ENCODE measurements around the gene GNPTG.

GNPTG gene

DNA sequence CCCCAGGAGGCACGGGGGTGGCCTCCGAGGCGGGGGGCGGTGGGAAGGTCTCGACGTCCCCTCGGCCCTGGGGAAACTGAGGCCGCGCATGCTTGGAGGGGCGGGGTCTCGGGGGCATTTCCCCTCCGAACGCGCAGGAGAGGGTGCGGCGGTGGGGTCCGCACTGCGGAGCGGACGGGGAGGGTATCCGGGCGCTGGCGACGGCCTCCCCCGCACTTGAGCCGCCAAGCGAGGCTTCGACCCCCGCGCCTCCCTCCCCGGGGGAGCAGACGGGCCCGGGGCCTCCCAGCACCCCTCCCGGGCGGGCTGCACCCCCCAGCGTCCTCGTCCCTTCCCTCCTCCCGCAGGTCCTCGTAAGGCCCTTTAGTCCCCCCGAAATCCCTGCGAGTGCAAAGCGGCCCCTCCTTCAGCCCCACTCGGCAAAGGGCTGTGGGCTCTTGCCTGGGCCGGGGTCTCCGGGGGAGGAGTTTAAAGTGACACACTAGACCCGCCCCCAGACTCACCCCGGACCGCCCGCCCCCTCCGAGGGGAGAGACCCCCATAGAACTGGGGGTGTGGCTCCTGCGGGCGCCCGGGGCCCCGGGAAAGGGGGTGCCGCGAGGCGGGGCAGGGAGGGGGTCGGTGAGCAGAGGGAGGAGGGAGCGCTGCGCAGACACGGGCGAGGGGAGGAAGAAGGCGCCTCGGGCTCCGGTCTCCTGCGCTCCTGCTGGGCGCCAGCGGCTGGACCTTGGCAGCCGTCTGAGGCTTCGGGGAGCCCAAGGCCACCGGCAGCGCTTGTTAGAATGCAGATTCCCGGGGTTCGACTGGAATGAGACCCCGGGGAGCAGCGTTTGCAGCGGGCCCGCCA is 17.7 kb upstream of the GNPTG start:
- DNase-seq (ENCODE audit: low read depth in 2 of 2): no peak

DNA sequence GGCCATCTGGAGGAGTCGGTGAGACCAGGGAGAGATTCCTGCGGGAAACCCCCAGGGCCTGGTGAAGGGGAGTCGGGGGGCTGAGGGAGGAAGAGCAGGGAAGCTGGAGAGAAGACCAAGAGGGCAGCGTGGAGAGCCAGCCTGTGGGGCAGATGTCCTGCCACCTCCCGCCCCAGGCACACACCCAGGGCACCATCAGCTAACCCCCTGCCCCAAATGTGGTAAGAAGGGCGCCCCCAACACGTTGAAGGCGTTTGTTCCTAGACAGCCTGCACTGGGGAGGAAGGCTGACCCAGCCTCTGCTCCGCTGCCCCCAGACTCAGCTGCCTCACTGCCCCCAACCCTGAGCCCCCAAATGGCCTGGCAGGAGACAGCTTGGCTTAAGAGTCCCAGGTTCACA is 17.0 kb upstream of the GNPTG start:
- no peak for DNase-seq (ENCODE audit: low read depth in 2 of 2)

GRCh38 chr16:1335211-1335971 is 16.3 kb upstream of the GNPTG start:
- no peak for DNase-seq (ENCODE audit: low read depth in 2 of 2)

DNA sequence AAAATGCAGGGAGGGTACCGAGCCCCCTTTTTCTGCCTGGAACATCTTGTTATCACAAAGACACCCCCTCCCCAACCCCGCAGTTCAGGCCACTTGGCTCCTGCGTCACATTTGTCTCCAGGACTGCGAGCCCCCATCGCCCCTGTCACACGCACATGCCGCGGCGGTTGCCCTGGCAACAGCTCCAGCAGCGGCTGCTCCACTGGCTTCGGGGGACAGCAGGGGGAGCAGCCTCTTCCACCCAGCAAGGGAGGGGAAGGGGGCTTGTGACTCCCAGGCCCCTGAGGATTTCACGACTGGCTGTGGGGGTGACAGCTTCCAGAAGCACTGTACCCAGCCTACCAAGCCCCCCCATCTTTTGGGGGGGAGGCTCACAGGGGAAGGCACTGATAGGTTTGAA is 15.7 kb upstream of the GNPTG start:
- no peak for DNase-seq (ENCODE audit: low read depth in 2 of 2)

GRCh38 chr16:1336619-1337018 is 15.1 kb upstream of the GNPTG start:
- no peak for DNase-seq (ENCODE audit: low read depth in 2 of 2)

- DNase-seq (ENCODE audit: low read depth in 2 of 2): no peak
Measured at GRCh38 chr16:1337486-1337885, 14.2 kb upstream of the GNPTG start.

- no peak for DNase-seq (ENCODE audit: low read depth in 2 of 2)
Measured at GRCh38 chr16:1338119-1338730, 13.5 kb upstream of the GNPTG start.

- no peak for DNase-seq (ENCODE audit: low read depth in 2 of 2)
Measured at GRCh38 chr16:1338855-1339675, 12.7 kb upstream of the GNPTG start.

DNA sequence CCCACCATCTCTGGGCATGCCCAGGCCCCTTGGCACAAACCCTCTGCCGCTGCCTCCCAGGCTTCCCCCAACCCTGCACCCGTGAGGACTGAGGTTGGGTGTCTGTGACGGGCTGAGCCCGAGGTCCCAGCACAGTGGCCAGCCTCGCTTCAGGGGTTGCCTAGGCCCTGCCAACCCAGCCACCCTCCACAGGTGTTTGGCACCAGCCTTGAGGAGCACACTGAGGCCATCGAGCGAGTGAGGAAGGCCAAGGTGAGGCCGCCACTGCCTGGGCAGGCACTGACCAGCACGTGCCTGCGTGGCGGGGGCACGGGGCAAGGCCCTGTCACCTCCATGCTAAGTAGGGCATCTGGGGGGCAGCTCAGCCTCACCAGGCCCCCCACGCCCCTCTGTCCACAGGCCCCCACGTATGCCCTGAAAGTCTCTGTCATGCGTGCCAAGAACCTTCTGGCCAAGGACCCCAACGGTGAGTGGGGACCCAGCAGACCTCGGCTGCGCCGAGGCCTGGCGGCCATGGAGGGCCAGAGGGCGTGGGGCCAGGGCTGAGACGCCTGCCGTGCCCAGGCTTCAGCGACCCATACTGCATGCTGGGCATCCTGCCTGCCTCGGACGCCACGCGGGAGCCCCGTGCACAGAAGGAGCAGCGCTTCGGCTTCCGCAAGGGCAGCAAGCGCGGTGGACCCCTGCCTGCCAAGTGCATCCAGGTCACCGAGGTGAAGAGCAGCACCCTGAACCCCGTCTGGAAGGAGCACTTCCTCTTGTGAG is 10.8 kb upstream of the GNPTG start:
- no peak for DNase-seq (ENCODE audit: low read depth in 2 of 2)

DNA sequence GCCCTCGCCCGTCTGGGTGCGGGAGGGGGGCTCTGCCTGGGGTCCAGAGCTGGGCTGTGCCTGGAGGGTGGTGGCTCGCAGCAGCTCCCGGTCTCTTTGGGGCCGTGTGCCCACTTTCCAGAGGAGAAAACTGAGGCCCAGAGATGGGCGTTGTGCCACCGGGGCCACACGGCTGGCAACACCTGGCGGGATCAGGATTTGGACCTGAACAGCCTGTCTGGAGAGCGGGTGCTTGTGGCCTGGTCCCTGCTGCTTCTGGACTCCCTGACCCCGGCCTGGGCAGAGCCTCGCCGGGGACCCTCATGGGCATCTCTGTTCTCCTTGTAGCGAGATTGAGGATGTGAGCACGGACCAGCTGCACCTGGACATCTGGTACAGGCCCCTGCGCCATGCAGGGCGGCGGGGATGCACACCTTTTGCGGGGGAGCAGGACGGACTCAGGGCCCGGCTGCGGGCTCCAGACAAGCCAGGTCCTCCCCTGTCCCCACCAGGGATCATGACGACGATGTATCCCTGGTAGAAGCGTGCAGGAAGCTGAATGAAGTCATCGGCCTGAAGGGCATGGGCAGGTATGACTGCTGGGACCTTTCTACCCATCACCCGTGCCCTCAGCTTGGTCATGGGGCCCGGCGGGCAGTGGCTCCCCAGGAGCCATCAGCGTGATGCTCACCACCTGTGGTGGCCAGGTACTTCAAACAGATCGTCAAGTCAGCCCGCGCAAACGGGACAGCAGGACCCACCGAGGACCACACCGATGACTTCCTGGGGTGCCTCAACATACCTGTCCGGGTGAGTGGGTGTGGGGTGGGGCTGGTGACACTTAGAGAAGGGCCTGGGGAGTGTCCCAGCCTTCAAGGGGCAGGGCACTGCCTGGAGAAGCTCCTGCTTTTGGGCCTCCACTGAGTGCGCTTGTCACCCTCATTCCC is 10.0 kb upstream of the GNPTG start:
- DNase-seq (ENCODE audit: low read depth in 2 of 2): no peak

DNA sequence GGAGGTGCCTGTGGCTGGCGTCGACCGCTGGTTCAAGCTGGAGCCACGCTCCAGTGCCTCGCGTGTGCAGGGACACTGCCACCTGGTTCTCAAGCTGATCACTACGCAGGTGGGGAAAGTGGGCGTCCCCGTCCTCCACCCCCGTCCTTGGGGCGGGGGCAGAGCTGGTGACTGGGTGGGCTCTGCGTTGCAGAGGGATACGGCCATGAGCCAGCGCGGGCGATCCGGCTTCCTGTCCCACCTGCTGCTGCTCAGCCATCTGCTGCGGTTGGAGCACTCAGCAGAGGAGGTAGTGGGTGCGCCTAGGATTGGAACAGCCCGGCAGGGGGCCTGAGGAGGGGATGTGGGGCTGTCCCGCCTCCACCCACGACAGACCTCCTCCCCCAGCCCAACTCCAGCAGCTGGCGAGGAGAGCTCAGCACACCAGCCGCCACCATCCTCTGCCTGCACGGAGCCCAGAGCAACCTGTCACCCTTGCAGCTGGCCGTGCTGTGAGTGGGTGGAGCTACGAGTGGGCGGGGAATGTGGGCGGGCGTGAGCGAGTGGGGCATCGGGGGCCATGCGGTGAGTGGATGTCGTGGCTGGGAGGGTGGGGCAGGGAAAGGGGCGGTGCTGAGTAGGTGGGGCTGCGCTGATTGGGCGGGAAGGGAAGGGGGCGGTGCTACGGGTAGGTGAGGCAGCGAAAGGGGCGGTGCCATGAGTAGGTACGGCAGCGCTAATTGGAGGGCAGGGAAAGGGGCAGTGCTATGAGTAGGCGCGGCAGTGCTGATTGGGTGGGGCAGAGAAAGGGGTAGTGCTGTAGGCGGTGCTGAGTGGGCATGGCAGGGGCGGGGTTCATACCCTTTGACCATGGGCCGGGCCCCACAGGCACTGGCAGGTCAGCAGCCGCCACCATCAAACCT is 9.0 kb upstream of the GNPTG start:
- DNase-seq (ENCODE audit: low read depth in 2 of 2): peak; percentile 81 to 94

- DNase-seq (ENCODE audit: low read depth in 2 of 2): no peak
Measured at GRCh38 chr16:1343428-1344242, 8.1 kb upstream of the GNPTG start.

GRCh38 chr16:1344499-1344898 is 7.2 kb upstream of the GNPTG start:
- no peak for DNase-seq (ENCODE audit: low read depth in 2 of 2)

DNA sequence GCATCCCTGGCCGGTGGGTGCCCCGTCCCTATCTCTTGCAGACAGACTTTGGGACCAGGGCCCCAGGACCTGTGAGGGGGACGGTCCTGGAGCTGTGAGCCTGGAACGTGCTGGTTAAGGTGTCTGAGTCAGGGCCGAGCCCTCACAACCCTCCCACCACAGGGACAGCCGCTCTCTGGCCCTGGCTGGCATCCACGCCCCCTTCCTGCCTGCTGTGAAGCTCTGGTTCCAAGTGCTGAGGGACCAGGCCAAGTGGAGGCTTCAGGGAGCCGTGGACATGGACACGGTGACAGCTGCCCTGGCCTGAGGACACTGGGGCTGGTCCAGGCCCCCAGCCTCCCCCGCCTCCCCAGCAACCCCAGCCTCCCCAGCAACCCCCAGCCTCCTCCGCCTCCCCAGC is 6.6 kb upstream of the GNPTG start:
- DNase-seq (ENCODE audit: low read depth in 2 of 2): no peak

DNA sequence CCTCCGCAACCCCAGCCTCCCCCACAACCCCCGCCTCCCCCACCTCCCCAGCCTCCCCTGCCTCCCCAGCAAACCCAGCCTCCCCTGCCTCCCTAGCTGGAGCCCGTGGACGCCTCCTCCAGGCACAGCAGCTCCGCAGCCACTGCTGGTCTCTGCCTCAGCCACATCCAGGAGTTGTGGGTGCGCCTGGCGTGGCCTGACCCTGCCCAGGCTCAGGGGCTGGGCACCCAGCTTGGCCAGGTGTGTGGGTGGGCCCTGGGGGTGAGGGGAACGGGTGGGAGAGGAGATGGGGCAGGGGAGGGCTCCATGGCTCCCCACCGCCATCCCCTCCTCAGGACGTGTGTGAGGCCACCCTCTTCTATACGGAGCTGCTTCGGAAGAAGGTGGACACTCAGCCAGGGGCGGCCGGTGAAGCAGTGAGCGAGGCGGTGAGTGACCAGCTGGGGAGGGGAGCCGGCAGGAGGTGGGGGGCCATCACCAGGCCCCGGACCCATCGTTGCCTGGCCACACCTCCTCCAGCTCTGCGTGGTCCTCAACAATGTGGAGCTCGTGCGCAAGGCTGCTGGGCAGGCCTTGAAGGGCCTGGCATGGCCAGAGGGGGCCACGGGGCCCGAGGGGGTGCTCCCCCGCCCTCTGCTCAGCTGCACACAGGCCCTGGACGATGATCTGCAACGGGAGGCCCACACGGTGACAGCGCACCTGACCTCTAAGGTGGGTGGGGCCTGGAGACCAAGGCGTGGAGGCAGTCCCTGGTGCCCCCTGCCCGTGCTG is 5.9 kb upstream of the GNPTG start:
- no peak for DNase-seq (ENCODE audit: low read depth in 2 of 2)

DNA sequence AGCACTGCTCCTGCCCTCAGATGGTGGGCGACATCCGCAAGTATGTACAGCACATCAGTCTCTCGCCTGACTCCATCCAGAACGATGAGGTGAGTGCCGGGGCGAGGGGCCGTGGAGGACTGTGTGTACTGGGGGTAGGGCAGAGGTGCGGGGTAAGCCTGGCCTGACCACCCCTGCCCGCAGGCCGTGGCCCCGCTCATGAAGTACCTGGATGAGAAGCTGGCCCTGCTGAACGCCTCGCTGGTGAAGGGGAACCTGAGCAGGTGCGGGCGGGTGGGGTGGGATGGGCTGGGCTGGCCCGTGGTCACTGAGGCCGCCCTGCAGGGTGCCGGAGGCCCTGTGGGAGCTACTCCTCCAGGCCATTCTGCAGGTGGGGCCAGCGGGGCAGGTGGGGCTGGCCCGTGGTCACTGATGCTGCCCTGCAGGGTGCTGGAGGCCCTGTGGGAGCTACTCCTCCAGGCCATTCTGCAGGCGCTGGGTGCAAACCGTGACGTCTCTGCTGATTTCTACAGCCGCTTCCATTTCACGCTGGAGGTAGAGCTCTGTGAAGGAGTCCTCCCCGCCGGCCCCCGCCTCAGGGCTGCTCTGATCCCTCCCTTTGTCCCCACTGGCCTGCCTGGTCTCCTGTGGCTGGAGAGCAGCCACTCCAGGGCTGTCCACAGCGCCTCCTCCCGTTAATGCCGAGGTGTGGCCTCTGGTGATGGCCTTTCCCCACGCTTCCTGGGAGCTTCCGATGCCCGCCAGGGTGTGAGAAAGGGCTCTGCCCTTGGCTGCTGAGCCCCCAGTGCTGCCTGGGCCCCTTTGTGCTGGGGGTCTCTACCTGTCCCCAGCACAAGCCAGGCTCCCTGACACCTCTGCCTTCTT is 5.1 kb upstream of the GNPTG start:
- DNase-seq (ENCODE audit: low read depth in 2 of 2): no peak

Data from stimulated activated CD8-positive, alpha-beta memory T cell treated with anti-CD3 and anti-CD28 coated beads, Interleukin-2, amount 100 ng/mL, for 48 hours (primary cell).